HG03571 (cell line): ENCODE measurements around the gene FGG.

ENCODE experiments used
- ATAC-seq: cut with Tn5 transposase; IDR thresholded peaks from one replicate; pipeline ENCODE4 v1.9.1; 2021; ENCODE audit not compliant: unreplicated experiment

FGG gene

DNA sequence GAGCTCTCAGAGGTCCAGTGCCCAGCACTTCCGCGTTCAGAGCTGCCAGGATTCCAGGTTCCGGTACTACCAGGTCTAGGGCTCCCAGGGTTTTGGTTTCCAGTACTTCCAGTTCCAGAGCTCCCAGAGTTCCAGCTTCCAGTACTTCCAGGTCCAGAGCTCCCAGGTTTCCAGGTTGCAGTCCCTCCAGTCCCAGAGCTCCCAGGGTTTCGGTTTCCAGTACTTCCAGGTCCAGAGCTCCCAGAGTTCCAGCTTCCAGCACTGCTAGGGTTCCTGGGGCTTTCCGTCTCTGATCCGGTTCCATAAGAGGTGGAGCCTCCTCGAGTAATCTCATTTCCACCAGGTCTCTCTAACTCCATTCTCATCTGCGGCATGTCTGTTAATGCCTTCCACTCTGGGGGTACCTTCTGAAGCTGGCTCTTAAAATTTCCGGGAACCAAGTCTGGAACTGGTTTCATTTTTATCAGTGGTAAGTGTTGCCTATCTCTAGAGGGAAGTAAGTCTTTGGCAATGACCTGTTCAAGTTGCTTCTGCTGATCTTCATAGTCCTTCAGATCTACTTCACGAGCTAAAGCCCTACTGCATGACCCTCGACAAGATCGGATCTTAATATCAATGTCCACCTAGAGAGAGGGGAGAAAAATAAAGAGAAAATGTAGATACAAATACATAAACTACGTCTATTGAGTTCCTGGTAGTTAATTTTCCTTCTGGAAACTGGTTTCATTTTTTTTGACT lies 26.0 kb downstream of the FGG start:
- ATAC-seq: no peak

DNA sequence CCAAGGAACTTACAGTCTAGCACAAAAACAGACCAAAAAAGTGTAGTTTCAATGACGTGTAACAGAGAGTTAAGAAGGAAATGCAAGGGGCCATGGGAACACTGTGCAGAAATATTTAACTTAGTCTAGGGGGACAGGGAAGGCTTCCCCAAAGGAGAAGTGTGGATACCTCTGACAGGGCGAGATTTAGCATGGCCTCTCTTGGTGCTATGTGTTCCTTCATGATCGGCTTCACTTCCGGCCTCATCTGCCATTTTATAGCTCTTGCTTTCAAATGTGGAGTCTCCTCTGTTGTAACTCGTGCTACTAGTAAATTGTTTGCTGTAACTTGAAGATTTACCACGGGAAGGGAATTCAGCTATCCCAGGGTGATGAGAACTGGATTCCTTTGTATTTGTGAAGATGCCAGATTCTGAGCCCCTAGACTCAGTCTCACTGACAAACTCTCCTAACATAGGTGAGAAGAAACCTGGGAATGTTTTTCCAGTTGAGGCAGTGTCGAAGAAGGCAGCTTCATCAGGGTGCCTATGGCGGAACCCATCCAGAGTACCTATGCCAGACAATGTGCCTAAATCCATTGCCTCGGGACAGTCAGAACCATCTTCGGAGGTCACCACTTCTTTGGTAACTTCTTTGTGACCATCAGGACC lies 27.0 kb downstream of the FGG start:
- ATAC-seq: no peak

DNA sequence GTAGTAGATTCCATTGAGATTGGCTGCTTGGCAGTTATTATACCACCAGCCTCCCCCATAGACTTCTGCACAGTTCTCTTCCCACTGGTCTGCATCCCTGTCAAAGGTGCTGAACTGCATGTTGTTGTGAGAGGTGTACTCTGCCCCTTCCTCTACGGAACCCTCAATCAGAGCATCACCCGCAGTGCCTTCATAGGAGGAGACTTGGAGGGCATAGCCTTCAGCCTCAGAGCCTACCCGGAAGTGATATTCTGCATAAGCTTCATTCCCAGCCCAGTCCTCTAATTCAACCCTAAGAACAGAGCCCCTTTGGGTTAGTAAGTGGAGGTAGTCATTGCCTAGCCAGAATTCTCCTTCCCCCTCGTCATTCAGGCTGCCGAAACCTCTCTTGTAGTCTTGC lies 28.2 kb downstream of the FGG start:
- ATAC-seq: no peak

DNA sequence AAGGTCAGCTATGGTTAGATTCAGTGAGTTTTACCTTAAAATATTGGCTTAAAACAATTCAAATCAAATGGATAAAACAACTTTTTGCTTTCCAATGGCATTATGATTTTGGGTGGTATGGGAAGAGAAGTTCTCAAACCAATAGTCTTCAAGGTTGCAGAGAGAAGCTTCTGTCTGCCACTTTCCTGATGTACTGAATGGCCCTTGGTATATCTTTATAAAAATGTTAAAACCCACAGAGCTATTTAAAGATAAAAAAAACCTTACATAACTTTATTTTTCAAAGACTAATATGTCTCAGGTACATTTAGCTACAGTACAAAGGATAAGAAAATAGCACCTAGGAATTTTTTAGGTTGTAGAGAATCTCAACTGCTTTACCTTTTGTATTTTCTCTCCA lies 28.8 kb downstream of the FGG start:
- ATAC-seq: no peak

DNA sequence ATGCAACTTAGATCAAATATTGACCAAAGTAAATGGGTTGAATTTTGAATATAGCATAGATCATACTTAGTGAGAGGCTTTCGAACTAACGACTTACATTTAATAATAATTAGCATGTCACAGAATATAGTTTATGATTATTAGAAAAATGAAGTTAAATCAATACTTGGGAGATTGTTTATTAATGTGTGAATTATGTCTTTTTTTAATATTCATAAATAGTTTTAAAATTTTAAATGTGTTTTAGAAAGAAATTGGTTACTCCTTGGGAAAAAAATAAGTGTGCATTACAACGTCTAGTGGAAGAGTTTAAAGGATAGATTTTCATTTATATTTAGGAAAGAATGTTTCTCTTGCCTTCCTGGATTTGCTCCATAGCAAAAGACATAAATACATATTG lies 29.2 kb downstream of the FGG start:
- ATAC-seq: no peak

DNA sequence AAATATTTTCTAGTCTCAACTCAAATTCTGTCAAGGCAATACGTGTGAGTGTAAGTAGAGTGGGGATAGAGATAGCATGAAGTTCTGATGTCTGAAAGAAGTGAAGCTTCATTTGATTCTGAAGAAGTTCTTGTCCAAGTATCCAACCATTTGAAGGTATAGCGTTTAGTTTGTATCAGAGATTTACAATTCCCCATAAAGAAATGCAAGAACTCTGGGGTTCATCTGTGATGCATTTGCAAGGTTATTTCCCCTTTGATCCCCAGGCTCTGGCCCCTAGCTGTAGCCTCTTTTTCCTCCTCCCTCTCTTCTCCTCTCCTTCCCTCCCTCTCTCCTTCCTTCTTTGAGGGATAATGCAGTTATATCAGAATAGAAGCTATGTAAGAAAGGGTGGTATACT lies 29.7 kb downstream of the FGG start:
- no peak for ATAC-seq

DNA sequence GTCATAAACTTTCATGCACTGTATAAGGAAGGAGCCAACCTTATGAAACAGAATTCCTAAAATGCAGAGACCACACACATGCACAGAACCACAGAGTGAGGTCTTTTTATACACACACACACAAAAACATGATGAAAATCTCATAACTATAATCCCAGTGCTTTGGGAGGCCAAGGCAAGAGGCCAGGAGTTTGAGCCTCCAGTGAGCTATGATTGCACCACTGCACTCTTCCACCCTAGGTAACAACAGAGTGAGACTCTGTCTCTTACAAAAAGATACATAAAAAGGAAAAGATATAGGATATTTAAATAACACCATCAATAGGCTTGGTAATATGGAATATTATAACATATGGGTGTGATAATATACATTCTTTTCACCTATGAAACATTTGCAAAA lies 32.5 kb downstream of the FGG start:
- ATAC-seq: no peak

DNA sequence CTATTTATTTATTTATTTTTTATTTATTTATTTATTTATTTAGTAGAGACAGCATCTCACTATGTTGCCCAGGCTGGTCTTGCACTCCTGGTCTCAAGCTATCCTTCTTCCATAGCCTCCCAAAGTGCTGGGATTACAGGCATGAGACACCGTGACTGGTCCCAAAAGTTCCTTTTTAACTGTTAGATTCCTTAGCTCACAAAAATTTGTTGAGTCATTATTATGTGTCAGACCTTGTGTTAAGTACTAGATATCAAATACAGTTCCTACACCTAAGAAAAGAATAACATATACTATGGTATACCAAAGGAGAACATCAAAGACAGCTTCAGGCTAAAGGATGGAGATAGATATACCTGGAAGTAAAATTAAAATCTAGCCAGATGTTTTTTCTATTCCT lies 33.5 kb downstream of the FGG start:
- no peak for ATAC-seq

DNA sequence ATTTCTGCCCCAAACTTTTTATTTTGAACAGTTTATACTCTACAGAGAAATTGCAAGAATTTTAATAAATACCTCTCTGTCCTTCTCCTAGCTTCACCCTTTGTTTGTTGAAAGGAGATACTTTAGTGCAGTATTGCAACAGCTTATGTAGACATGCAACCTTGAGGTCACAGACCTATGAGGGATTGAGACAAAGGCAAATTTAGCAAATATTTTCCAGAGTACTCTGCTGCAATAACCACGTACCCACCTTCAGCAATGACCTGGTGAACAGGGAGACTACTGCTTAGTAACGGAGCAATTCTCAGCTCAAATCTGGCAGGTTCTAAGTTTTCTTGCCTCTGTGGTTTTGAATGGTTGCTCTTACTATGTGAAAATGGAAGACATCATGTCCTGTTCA lies 35.1 kb downstream of the FGG start:
- ATAC-seq: no peak

DNA sequence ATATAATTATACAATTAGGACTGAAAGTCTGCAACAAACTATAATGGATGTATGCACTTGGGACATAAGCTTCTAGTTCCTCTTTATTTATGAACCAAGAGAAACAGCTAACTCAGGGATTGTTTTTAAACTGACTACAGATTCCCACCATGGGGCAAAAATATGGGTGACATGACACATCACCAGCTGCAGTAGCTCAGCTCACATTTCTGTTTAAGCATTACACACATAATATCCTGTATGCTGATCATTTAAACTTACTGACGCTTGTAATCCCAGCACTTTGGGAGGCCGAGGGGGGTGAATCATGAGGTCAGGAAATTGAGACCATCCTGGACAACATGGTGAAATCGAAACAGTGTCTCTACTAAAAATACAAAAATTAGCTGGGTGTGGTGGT lies 38.1 kb downstream of the FGG start:
- ATAC-seq: no peak

DNA sequence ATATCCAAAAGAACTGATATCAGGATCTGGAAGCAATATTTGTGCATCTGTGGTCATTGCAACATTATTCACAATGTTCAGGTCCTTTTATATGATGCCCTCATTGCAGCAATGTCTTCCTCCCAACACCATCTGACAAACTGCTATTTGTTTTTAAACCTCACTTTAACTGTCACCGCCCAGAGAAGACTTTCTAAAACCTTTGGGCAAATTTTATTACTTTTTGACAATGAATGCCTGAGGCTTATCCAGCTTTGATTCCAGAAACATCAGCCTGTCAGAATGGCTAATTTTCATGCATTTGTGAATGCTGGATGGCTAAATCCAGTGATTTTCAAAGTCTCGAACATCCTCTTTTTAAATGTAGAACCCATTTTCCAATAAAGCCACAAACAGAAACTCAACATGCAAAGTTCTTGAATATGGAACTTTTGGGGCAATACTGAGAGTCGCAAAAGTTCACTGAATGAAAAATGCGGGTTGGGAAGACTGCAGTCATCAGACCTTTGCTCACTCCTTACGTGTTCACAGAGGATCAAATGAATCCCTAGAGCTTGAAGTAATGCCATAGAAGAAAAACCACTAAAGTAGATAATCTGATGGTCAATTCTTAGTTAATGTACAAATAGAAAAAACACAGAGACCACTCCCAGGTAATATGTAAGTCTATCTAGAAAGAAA lies 39.1 kb downstream of the FGG start:
- no peak for ATAC-seq

DNA sequence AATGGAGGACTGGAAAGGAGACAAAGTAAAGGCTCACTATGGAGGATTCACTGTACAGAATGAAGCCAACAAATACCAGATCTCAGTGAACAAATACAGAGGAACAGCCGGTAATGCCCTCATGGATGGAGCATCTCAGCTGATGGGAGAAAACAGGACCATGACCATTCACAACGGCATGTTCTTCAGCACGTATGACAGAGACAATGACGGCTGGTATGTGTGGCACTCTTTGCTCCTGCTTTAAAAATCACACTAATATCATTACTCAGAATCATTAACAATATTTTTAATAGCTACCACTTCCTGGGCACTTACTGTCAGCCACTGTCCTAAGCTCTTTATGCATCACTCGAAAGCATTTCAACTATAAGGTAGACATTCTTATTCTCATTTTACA lies 42.9 kb downstream of the FGG start:
- ATAC-seq: no peak

DNA sequence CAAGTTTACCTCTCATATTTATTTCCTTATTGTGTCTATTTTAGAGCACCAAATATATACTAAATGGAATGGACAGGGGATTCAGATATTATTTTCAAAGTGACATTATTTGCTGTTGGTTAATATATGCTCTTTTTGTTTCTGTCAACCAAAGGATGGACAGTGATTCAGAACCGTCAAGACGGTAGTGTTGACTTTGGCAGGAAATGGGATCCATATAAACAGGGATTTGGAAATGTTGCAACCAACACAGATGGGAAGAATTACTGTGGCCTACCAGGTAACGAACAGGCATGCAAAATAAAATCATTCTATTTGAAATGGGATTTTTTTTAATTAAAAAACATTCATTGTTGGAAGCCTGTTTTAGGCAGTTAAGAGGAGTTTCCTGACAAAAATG lies 43.4 kb downstream of the FGG start:
- ATAC-seq: no peak

DNA sequence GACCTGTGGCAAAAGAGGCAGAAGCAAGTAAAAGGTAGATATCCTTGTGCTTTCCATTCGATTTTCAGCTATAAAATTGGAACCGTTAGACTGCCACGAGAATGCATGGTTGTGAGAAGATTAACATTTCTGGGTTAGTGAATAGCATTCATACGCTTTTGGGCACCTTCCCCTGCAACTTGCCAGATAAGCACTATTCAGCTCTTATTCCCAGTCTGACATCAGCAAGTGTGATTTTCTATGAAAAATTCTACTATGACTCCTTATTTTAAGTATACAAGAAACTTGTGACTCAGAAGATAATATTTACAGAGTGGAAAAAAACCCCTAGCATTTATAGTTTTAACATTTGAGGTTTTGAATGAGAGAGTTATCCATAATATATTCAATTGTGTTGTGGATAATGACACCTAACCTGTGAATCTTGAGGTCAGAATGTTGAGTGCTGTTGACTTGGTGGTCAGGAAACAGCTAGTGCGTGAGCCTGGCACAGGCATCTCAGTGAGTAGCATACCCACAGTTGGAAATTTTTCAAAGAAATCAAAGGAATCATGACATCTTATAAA lies 45.7 kb downstream of the FGG start:
- ATAC-seq: no peak

DNA sequence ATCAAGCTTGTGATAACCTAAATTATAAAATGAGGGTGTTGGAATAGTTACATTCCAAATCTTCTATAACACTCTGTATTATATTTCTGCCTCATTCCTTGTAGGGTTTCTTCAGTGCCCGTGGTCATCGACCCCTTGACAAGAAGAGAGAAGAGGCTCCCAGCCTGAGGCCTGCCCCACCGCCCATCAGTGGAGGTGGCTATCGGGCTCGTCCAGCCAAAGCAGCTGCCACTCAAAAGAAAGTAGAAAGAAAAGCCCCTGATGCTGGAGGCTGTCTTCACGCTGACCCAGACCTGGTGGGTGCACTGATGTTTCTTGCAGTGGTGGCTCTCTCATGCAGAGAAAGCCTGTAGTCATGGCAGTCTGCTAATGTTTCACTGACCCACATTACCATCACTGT lies 46.8 kb downstream of the FGG start:
- no peak for ATAC-seq

DNA sequence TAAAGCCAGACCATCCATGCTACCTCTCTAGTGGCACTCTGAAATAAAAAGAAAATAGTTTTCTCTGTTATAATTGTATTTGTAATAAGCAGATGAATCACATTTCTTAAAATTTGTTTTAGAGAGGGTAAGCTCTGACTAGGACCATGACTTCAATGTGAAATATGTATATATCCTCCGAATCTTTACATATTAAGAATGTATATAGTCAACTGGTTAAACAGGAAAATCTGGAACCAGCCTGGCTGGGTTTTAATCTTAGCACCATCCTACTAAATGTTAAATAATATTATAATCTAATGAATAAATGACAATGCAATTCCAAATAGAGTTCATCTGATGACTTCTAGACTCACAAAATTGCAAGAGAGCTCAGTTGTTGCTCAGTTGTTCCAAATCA lies 48.1 kb downstream of the FGG start:
- ATAC-seq: no peak

DNA sequence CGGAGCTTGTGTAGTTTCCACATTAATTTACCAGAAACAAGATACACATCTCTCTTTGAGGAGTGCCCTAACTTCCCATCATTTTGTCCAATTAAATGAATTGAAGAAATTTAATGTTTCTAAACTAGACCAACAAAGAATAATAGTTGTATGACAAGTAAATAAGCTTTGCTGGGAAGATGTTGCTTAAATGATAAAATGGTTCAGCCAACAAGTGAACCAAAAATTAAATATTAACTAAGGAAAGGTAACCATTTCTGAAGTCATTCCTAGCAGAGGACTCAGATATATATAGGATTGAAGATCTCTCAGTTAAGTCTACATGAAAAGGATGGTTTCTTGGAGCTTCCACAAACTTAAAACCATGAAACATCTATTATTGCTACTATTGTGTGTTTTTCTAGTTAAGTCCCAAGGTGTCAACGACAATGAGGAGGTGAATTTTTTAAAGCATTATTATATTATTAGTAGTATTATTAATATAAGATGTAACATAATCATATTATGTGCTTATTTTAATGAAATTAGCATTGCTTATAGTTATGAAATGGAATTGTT lies 49.7 kb downstream of the FGG start, which contains the start of gene FGB:
FGB (plus strand) TSS at position 315 of the 558 bp plus-strand sequence; CDS start at position 323, 8 bp downstream.
- no peak for ATAC-seq

DNA sequence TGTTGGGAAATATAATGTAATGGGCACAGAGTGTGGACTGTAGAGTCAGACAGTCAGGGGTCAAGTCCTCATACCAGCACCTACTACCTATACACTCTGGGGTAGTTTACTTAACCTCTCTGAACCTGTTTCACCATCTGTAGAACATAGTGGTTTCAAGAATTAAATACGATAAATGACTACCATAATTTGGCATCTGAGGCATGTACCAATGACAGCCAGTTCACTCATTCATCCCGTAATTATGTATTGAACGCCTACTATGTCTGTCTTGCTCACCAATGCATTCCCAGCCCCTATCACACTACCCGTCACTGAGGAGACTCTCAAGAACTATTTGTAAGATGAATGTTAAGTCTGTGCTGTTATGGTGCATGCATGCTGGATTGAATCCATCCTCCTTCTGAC lies 51.6 kb downstream of the FGG start:
- no peak for ATAC-seq

DNA sequence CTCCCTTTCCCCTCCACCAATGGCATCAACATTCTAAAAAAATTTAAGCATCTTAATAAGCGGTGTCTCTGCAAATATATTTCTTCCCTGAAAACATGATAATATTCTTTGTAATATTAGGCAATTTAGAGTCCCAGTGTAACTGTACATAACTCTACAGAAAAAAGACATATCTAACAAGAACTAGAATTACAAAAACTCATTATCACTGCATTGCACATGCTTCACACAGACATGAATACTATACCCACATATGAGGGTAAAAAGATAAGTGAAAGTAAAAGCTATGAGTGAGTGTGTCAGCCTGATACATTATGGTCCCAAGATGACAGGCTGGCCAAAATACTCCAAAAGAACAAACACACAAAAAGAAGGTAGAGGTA lies 52.0 kb downstream of the FGG start:
- ATAC-seq: no peak

DNA sequence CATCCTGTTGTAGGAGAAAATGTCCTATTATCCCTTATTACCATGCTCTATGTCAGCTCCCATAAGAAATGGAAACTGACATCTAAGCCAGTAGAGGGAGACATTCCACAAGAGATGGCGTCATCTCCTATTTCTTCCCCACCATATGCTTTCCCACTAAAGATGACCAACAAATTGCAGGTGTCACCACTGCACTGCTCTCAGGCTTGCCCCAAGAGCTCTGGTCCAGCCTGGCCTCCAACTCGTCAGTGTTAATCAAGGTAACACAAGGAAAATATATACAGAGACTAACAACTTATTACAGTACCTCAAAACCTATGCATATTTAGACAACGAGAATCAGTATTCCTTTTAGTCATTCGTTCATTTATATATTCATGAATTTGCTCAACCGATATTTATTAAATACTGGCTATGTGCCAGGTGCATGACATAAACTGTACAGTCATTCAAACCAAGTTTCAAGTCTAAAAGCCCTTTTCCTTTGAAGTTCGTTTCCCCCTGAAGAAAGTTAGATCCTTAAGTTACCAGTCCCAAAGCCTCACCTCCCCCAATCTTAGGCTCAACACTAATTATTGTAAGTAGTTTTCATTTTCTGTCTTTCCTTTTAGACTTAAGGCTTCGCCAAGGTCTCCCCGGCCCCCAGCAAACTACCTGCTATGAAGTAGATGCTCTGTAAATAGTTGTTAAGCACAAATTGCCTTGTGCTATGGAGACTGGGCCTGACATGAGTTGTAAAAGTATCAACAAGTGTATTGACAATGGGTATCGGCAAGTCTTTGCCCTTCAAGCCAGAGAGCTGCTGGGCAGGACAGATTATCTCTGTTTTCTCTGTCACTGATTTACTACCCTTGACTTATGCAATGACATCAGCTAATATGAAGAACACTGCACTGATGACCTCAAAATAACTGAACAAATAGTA lies 52.7 kb downstream of the FGG start:
- peak; percentile 61 for ATAC-seq

DNA sequence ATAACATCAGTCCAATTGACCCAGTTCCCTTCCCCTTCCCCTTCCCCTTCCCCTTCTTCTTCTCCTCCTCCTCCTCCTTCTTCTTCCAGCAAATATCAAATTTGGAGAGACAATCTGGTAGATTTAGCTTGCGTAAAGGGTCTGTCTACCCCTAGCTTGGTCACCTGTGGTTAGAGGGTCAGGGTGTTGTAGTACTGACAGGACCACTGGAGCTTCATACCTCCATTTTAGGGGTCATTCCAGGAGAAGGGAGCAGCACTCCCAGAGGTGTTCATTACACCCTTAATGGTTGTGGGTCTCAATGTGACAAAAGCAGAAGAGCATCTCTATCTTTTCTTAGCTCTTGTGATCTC lies 53.3 kb downstream of the FGG start:
- peak; percentile 11 for ATAC-seq
